ENCODE measurements around the gene HDAC4. TPM values are rescaled to one million over a fixed set of nuclear protein-coding genes. Genes with fewer than 3 reads are reported as not detected.
A peak's percentile ranks its signal among the peaks of the same experiment; 100 is the strongest.

HDAC4 gene
- total RNA-seq, 6 donors from 2014 or later, result 16.1 to 108 (median 45.0) TPM

DNA sequence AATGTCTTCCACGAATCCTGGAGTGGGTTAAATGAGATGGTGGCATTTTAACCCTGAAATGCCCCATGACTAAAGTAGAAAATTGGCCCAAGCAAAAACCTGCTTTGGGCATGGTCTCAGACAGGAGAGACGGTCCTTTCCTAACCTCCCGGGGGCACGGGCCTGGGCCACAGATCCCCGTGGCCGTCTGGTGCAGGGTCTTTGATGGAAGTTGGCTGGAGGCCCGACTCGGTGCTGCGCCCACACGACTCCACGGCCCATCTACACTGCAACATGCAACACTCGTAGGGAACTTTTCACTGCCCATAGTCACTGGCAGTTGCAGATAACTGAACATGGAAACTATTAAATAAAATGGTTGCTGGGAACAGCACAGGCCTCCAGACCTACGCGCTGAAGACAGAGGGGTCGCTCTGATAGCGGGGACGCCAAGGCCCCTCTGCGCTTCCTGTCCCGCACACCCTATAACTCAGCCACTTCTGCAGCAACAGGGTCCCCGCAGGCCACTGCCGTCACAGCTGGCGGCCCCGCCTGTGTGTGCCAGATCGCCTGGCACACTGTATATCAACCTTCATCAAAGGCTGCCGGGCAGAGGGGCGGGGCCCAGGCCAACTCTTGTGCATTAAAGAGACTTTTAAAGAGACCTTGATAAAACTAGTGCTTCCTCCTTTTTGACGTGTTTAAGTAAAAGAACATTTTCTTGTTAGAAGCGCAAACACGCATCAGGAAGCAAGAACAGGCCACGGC, 338.8 kb downstream of the HDAC4 start:
- 77 to 78% methylated on average over 16 to 30 of the region's 30 CpGs for WGBS, 2 donors
- TF ChIP-seq EP300 (IDR thresholded peaks at IDR 0.05) (no peak), POLR2AphosphoS5 (IDR thresholded peaks at IDR 0.05) (no peak)
- TF ChIP-seq, protein P1, sequence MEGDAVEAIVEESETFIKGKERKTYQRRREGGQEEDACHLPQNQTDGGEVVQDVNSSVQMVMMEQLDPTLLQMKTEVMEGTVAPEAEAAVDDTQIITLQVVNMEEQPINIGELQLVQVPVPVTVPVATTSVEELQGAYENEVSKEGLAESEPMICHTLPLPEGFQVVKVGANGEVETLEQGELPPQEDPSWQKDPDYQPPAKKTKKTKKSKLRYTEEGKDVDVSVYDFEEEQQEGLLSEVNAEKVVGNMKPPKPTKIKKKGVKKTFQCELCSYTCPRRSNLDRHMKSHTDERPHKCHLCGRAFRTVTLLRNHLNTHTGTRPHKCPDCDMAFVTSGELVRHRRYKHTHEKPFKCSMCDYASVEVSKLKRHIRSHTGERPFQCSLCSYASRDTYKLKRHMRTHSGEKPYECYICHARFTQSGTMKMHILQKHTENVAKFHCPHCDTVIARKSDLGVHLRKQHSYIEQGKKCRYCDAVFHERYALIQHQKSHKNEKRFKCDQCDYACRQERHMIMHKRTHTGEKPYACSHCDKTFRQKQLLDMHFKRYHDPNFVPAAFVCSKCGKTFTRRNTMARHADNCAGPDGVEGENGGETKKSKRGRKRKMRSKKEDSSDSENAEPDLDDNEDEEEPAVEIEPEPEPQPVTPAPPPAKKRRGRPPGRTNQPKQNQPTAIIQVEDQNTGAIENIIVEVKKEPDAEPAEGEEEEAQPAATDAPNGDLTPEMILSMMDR (IDR thresholded peaks at IDR 0.05), result no peak
- H3K27me3 ChIP-seq, result no peaks in the 10 kb centered on the region
- peaks cover 12 to 65% (median 39%) of the 10 kb centered on the region in 4 donors for H3K36me3 ChIP-seq
- no peak overlapping the region for H3K4me3 ChIP-seq
- no peak overlapping the region for H3K27ac ChIP-seq
- DNase-seq, result peak in 1 of 2 donors; percentile 72
- no peak for ATAC-seq (ENCODE audit: low FRiP score in 2 of 2)
- H3K9me3 ChIP-seq, result peaks cover 0 to 5% (median 0%) of the 10 kb centered on the region in 4 donors
- peaks cover 0 to 3% (median 0%) of the 10 kb centered on the region in 4 donors for H3K4me1 ChIP-seq

DNA sequence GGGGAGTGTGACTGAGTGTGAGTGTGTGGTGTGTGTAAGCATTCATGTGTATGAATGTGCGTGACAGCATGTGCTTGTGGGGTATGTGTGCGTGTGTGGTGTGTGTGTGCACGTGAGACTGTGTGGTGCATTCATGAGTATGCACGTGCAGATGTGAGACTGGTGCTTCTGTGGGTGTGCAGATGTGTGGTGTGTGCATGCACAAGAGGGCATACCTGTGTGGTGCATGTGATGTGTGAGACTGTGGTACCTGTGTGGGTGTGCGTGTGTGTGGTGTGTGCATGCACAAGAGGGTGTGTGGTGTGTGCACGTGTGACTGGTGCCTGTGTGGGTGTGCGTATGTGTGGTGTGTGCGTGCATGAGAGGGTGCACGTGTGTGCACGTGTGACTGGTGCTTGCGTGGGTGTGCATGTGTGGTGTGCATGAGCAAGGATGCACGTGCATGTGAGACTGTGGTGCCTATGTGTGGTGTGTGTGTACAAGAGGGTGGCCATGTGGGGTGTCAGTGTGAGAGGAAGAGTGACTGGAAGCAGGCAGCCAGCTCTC, 339.6 kb downstream of the HDAC4 start:
- TF ChIP-seq EP300 (IDR thresholded peaks at IDR 0.05) (no peak), POLR2A (IDR thresholded peaks at IDR 0.05) (no peak), POLR2AphosphoS5 (IDR thresholded peaks at IDR 0.05) (no peak)
- TF ChIP-seq, protein P1 (IDR thresholded peaks at IDR 0.05), result no peak
- Histone ChIP-seq H3K4me1 (peaks cover 0 to 3% (median 0%) of the 10 kb centered on the region in 4 donors), H3K36me3 (peaks cover 12 to 63% (median 32%) of the 10 kb centered on the region in 4 donors), H3K9me3 (peaks cover 0 to 5% (median 0%) of the 10 kb centered on the region in 4 donors), H3K4me3 (no peak overlapping the region), H3K27ac (no peak overlapping the region), H3K27me3 (no peaks in the 10 kb centered on the region)
- DNase-seq, result no peak
- 90 to 92% methylated on average over 12 of the region's 12 CpGs for WGBS, 2 donors
- ATAC-seq (ENCODE audit: low FRiP score in 2 of 2), result peak in 1 of 2 donors; percentile 28

DNA sequence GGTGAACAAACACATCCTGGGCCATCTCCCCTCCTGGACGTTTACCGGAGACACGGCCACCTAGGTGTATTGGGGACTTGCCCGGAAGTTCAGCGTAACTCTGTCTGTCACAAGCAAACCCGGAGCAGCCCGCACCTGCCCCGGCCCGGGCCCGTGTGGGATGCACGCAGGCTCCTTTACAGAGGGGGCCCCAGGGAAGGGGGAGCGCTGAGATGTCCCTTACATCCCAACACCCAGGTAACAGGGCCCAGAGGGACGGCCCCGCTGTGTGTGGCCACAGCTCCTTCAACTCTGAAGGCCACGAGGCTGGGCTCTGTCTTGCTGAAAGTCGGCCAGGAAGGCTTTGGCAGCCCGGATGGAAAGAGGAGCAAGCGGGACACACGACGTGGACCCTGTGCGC, 340.1 kb downstream of the HDAC4 start:
- Histone ChIP-seq H3K9me3 (peaks cover 0 to 5% (median 0%) of the 10 kb centered on the region in 4 donors), H3K4me1 (peaks cover 0 to 3% (median 0%) of the 10 kb centered on the region in 4 donors), H3K27ac (no peak overlapping the region), H3K27me3 (no peaks in the 10 kb centered on the region), H3K36me3 (peaks cover 8 to 62% (median 27%) of the 10 kb centered on the region in 4 donors), H3K4me3 (no peak overlapping the region)
- 96 to 97% methylated on average over 13 to 21 of the region's 21 CpGs for WGBS, 2 donors
- TF ChIP-seq EP300 (IDR thresholded peaks at IDR 0.05) (no peak), POLR2A (IDR thresholded peaks at IDR 0.05) (no peak), POLR2AphosphoS5 (IDR thresholded peaks at IDR 0.05) (no peak)
- TF ChIP-seq, protein P1 (IDR thresholded peaks at IDR 0.05), result no peak
- peak in 1 of 2 donors; percentile 75 for DNase-seq
- no peak for ATAC-seq (ENCODE audit: low FRiP score in 2 of 2)

DNA sequence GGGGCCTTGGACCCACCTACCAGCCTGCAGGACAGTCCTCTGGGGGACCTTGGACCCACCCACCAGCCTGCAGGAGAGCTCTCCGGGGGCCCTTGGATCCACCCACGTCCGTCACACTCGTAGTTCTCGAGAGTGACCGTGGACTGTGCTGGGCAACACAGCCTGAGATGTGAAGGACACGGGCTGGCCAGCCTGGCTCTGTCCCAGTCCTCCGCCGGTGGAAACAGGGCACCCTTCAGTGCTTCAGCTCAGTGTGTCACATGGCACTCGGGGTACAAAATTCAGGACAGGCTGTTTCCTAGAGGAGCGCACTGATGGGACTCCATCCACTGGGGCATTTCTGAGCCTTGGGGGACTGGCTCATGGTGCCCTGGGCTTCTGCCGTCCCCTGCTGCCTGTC, 341.0 kb downstream of the HDAC4 start:
- 93 to 94% methylated on average over 3 to 12 of the region's 12 CpGs for WGBS, 2 donors
- peak in 1 of 2 donors; percentile 34 for ATAC-seq (ENCODE audit: low FRiP score in 2 of 2)

More for the DNA sequence above, 341.0 kb downstream of the HDAC4 start:
- no peak for DNase-seq
- H3K36me3 ChIP-seq, result peaks cover under 1 to 60% (median 22%) of the 10 kb centered on the region in 4 donors
- no peak overlapping the region for H3K4me3 ChIP-seq
- TF ChIP-seq, protein P1 (IDR thresholded peaks at IDR 0.05), result no peak
- TF ChIP-seq EP300 (IDR thresholded peaks at IDR 0.05), result no peak
- TF ChIP-seq POLR2AphosphoS5 (IDR thresholded peaks at IDR 0.05), result no peak
- no peak for TF ChIP-seq POLR2A (IDR thresholded peaks at IDR 0.05)
- peaks cover 0 to 5% (median 0%) of the 10 kb centered on the region in 4 donors for H3K9me3 ChIP-seq
- peaks cover 0 to 3% (median 0%) of the 10 kb centered on the region in 4 donors for H3K4me1 ChIP-seq
- H3K27me3 ChIP-seq, result no peaks in the 10 kb centered on the region
- no peak overlapping the region for H3K27ac ChIP-seq
